Duodenal mucosa (tissue), 2 donors: Measurements from ENCODE around the gene SLC28A3.

ENCODE experiments used
- H3K27ac ChIP-seq: one replicate; pipeline ENCODE4 v1.7.0; 2013; ENCODE audit warnings: low read depth, low read length
- H3K27me3 ChIP-seq, 2 donors: one replicate each; pipeline ENCODE4 v1.7.0; 2013; ENCODE audit warnings: low read length in 2 of 2, control low read depth in 1 of 2; ENCODE audit not compliant: insufficient read depth in 2 of 2, control insufficient read depth in 1 of 2
- H3K36me3 ChIP-seq, 2 donors: one replicate each; pipeline ENCODE4 v1.7.0; 2013; ENCODE audit warnings: low read length in 2 of 2, control low read depth in 1 of 2; ENCODE audit not compliant: insufficient read depth in 2 of 2, control insufficient read depth in 1 of 2
- H3K4me1 ChIP-seq, 2 donors: one replicate each; pipeline ENCODE4 v1.7.0; 2013; ENCODE audit warnings: low read length in 2 of 2, control low read depth in 1 of 2; ENCODE audit not compliant: insufficient read depth in 2 of 2, control insufficient read depth in 1 of 2
- H3K4me3 ChIP-seq, 2 donors: one replicate each; pipeline ENCODE4 v1.7.0; 2013; ENCODE audit warnings: low read length in 2 of 2, low read depth in 1 of 2
- H3K9ac ChIP-seq, 2 donors: one replicate each; pipeline ENCODE4 v1.7.0; 2013; ENCODE audit warnings: low read length in 2 of 2, low read depth in 1 of 2
- H3K9me3 ChIP-seq, 2 donors: one replicate each; pipeline ENCODE4 v1.7.0; 2013; ENCODE audit warnings: low read length in 2 of 2, control low read depth in 1 of 2; ENCODE audit not compliant: control insufficient read depth in 1 of 2

Gene SLC28A3

GRCh38 chr9:84229191-84229590 lies 111.4 kb downstream of the SLC28A3 start:
- Histone ChIP-seq H3K4me1 (no peaks in the 10 kb centered on the region), H3K9ac (no peak overlapping the region), H3K27me3 (no peaks in the 10 kb centered on the region), H3K36me3 (no peaks in the 10 kb centered on the region), H3K4me3 (no peak overlapping the region), H3K27ac (no peak overlapping the region), H3K9me3 (no peaks in the 10 kb centered on the region)

GRCh38 chr9:84228130-84228720 lies 112.3 kb downstream of the SLC28A3 start:
- H3K27me3 ChIP-seq: no peaks in the 10 kb centered on the region
- H3K9ac ChIP-seq: no peak overlapping the region
- no peak overlapping the region for H3K4me3 ChIP-seq
- H3K27ac ChIP-seq: no peak overlapping the region
- H3K4me1 ChIP-seq: no peaks in the 10 kb centered on the region
- no peaks in the 10 kb centered on the region for H3K9me3 ChIP-seq
- no peaks in the 10 kb centered on the region for H3K36me3 ChIP-seq

DNA sequence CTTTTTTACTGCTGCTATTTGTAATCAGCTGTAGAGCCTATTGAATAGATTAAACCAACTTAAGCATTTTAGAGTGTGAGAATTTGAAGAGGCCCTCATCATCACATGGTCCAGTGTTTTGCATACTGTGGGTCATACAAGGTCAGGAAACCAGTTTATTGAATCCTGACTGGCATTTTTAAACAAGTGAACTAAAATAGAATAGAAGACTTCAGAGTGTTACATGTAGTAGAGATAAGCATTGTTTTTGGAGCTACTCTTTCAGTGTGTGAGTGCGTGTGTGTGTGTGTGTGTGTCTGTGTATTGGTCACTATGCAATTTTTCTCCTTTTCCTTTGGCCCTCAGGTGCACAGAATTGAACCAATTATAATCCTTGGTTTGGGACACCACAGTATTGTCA lies 114.4 kb downstream of the SLC28A3 start:
- H3K4me3 ChIP-seq: no peak overlapping the region
- no peak overlapping the region for H3K9ac ChIP-seq
- H3K36me3 ChIP-seq: no peaks in the 10 kb centered on the region
- no peaks in the 10 kb centered on the region for H3K27me3 ChIP-seq
- H3K9me3 ChIP-seq: peaks cover 0 to 2% of the 10 kb centered on the region in 2 donors
- no peaks in the 10 kb centered on the region for H3K4me1 ChIP-seq
- no peak overlapping the region for H3K27ac ChIP-seq
